C4-2B (cell line): ENCODE measurements around the gene FAM217A.

Experiments used
- CTCF ChIP-seq: fragments of 450-650 bp; conservative IDR thresholded peaks from 2 replicates; pipeline ENCODE4 v1.5.1; 2017; ENCODE audit warnings: mild to moderate bottlenecking
- ZFX ChIP-seq: fragments of 450-650 bp; IDR thresholded peaks from 2 replicates; pipeline ENCODE4 v1.6.1; 2017

- TF ChIP-seq CTCF (no peak), ZFX (no peak)
Observed at GRCh38 chr6:4071330-4071729, 7.6 kb downstream of the FAM217A start.
